Colonic mucosa (tissue), 4 donors: Measurements from ENCODE around the gene RUNX3. TPM values are rescaled to one million over a fixed set of nuclear protein-coding genes. Genes with fewer than 3 reads are reported as not detected.

Experiments used
- DNase-seq: peaks from one replicate; pipeline ENCODE4 v3.0.0-alpha.2; 2020
- H3K27ac ChIP-seq: fragments of 200-600 bp; one replicate; pipeline ENCODE4 v1.8.0; 2021
- H3K27me3 ChIP-seq: fragments of 200-600 bp; one replicate; pipeline ENCODE4 v1.8.0; 2021
- H3K36me3 ChIP-seq: fragments of 200-600 bp; one replicate; pipeline ENCODE4 v1.8.0; 2021
- H3K4me1 ChIP-seq: fragments of 200-600 bp; one replicate; pipeline ENCODE4 v1.8.0; 2021; ENCODE audit warnings: mild to moderate bottlenecking
- H3K4me3 ChIP-seq: fragments of 200-600 bp; one replicate; pipeline ENCODE4 v1.8.0; 2021
- H3K9ac ChIP-seq, 2 donors: one replicate each; pipeline ENCODE4 v1.7.0; 2013; ENCODE audit warnings: control low read depth in 2 of 2, low read depth in 2 of 2, low read length in 2 of 2
- H3K9me3 ChIP-seq: fragments of 200-600 bp; one replicate; pipeline ENCODE4 v1.8.0; 2021
- CTCF ChIP-seq: fragments of 200-600 bp; IDR thresholded peaks from one replicate; pipeline ENCODE4 v1.8.0; 2022; ENCODE audit warnings: antibody characterized with exemption, mild to moderate bottlenecking
- intact Hi-C: fragments of 100-400 bp; cut with DNase I; formaldehyde crosslinking; loops from one replicate; pipeline ENCODE4 v1.14.1; 2022
- total RNA-seq, 2 donors: library from RNA; stranded (reverse); fragmentation: NEBNext Ultra II Directional in 1 of 2; extraction: Animal tissue kit (Norgen Biotek cat#: 25700) in 1 of 2; gene quantifications; one replicate each; pipeline ENCODE4 v1.2.1, GENCODE V29; 2021
- donor health status: healthy.
- donor health status: DM: no; HTN: no; CAD: no.
- donor health status: DM: no; HTN: no; CAD: no.

RUNX3 gene
- total RNA-seq, 2 donors from 2014 or later, result 1.6 to 3.2 TPM

GRCh38 chr1:24906760-24907490 is 23.2 kb downstream of the RUNX3 start:
- Histone ChIP-seq H3K9ac (no peak overlapping the region), H3K4me1 (no peaks in the 10 kb centered on the region), H3K4me3 (no peak overlapping the region), H3K36me3 (no peaks in the 10 kb centered on the region), H3K27me3 (no peaks in the 10 kb centered on the region), H3K27ac (no peak overlapping the region), H3K9me3 (no peaks in the 10 kb centered on the region)
- DNase-seq, result no peak
- no peak for TF ChIP-seq CTCF
- intact Hi-C loops, result no loop called here

GRCh38 chr1:24905979-24906720 is 23.9 kb downstream of the RUNX3 start:
- Histone ChIP-seq H3K27me3 (no peaks in the 10 kb centered on the region), H3K9ac (no peak overlapping the region), H3K36me3 (no peaks in the 10 kb centered on the region), H3K9me3 (no peaks in the 10 kb centered on the region), H3K27ac (no peak overlapping the region), H3K4me1 (no peaks in the 10 kb centered on the region), H3K4me3 (no peak overlapping the region)
- no peak for TF ChIP-seq CTCF
- no peak for DNase-seq
- intact Hi-C loops, result no loop called here

GRCh38 chr1:24905355-24905978 is 24.6 kb downstream of the RUNX3 start:
- no peak for TF ChIP-seq CTCF
- H3K9me3 ChIP-seq, result no peaks in the 10 kb centered on the region
- no peaks in the 10 kb centered on the region for H3K27me3 ChIP-seq
- H3K36me3 ChIP-seq, result no peaks in the 10 kb centered on the region
- H3K27ac ChIP-seq, result no peak overlapping the region
- H3K4me3 ChIP-seq, result no peak overlapping the region
- H3K4me1 ChIP-seq, result no peaks in the 10 kb centered on the region
- no peak overlapping the region for H3K9ac ChIP-seq
- no peak for DNase-seq
- intact Hi-C loops, result no loop called here

- Histone ChIP-seq H3K27me3 (no peaks in the 10 kb centered on the region), H3K9ac (no peak overlapping the region), H3K9me3 (no peaks in the 10 kb centered on the region), H3K36me3 (no peaks in the 10 kb centered on the region), H3K4me1 (no peaks in the 10 kb centered on the region), H3K27ac (no peak overlapping the region), H3K4me3 (no peak overlapping the region)
- intact Hi-C loops, result no loop called here
- no peak for DNase-seq
- no peak for TF ChIP-seq CTCF
Measured at GRCh38 chr1:24904731-24905354, 25.2 kb downstream of the RUNX3 start.

- no peak overlapping the region for H3K27ac ChIP-seq
- H3K9ac ChIP-seq, result no peak overlapping the region
- DNase-seq, result no peak
- H3K27me3 ChIP-seq, result no peaks in the 10 kb centered on the region
- no peaks in the 10 kb centered on the region for H3K36me3 ChIP-seq
- no peak overlapping the region for H3K4me3 ChIP-seq
- intact Hi-C loops, result no loop called here
- no peaks in the 10 kb centered on the region for H3K4me1 ChIP-seq
- no peak for TF ChIP-seq CTCF
- no peaks in the 10 kb centered on the region for H3K9me3 ChIP-seq
Measured at GRCh38 chr1:24903955-24904730, 25.9 kb downstream of the RUNX3 start.
